OCI-LY1 (cell line): ENCODE measurements around the gene RWDD3.

Source experiments
- CTCF ChIP-seq: fragments of 200-600 bp; sonication (generic), shearing (Covaris generic); IDR thresholded peaks from 2 replicates; pipeline ENCODE4 v1.5.1; 2017; ENCODE audit warnings: mild to moderate bottlenecking, antibody characterized with exemption, low read length, moderate library complexity, mixed read lengths
- EZH2 ChIP-seq: fragments of 200-600 bp; sonication (generic), shearing (Covaris generic); IDR thresholded peaks from 2 replicates; pipeline ENCODE4 v1.8.0; 2017; ENCODE audit warnings: borderline replicate concordance, mixed run types, mild to moderate bottlenecking, antibody characterized with exemption, low read length, moderate library complexity, mixed read lengths

- TF ChIP-seq CTCF (no peak), EZH2 (no peak)
Measured at GRCh38 chr1:95207223-95207935, 26.6 kb upstream of the RWDD3 start.
